PFSK-1 (cell line): ENCODE data around the gene LRRC8A.

ENCODE experiments used
- POLR2AphosphoS5 ChIP-seq: IDR thresholded peaks from 2 replicates; pipeline ENCODE4 v1.6.1; 2012; ENCODE audit warnings: low read depth, mild to moderate bottlenecking, control low read depth, low read length, moderate library complexity
- REST ChIP-seq, 2 experiments: IDR thresholded peaks; 2 replicates each; pipeline versions ENCODE4 v1.6.1 to v1.8.0; 2011 to 2012; ENCODE audit warnings: low read depth in 2 of 2, low read length in 2 of 2, control low read depth in 1 of 2, inconsistent platforms in 1 of 2, mild to moderate bottlenecking in 1 of 2, moderate library complexity in 1 of 2; ENCODE audit not compliant: insufficient read depth in 1 of 2

GRCh38 chr9:128946571-128947276 is 64.8 kb downstream of the LRRC8A start:
- no peak for TF ChIP-seq POLR2AphosphoS5
- no peak for TF ChIP-seq REST (IDR thresholded peaks at IDR 0.05; ENCODE audit: insufficient read depth in 1 of 2, low read depth in 2 of 2, low read length in 2 of 2)
